WERI-Rb-1 (cell line): ENCODE measurements around the gene AQP2.

Source experiments
- DNase-seq: peaks from one replicate; pipeline ENCODE4 v3.0.0-alpha.2; 2020
- H3K27ac ChIP-seq: fragments of 250-450 bp; sonication (Bioruptor Pico); 2 replicates; pipeline ENCODE4 v1.5.1; 2020; ENCODE audit warnings: mild to moderate bottlenecking, moderate library complexity
- H3K27me3 ChIP-seq: fragments of 250-450 bp; sonication (Bioruptor Pico); 2 replicates; pipeline ENCODE4 v1.5.1; 2021; ENCODE audit warnings: mild to moderate bottlenecking, low read depth, moderate library complexity; ENCODE audit not compliant: insufficient read depth, severe bottlenecking
- H3K36me3 ChIP-seq: fragments of 250-450 bp; sonication (Bioruptor Pico); 2 replicates; pipeline ENCODE4 v1.5.1; 2020; ENCODE audit warnings: mild to moderate bottlenecking, moderate library complexity
- H3K4me3 ChIP-seq: 2 replicates; pipeline ENCODE4 v1.5.1; 2011; ENCODE audit warnings: low read depth, mild to moderate bottlenecking, control low read depth, low read length
- H3K9me3 ChIP-seq: fragments of 250-450 bp; sonication (Bioruptor Pico); 2 replicates; pipeline ENCODE4 v1.5.1; 2021; ENCODE audit warnings: mild to moderate bottlenecking, moderate library complexity; ENCODE audit not compliant: severe bottlenecking
- TF ChIP-seq, protein P1 (sequence below): IDR thresholded peaks from 2 replicates; pipeline ENCODE4 v1.5.1; 2011; ENCODE audit warnings: low read depth, mild to moderate bottlenecking, control low read depth, inconsistent platforms, low read length

AQP2 gene

DNA sequence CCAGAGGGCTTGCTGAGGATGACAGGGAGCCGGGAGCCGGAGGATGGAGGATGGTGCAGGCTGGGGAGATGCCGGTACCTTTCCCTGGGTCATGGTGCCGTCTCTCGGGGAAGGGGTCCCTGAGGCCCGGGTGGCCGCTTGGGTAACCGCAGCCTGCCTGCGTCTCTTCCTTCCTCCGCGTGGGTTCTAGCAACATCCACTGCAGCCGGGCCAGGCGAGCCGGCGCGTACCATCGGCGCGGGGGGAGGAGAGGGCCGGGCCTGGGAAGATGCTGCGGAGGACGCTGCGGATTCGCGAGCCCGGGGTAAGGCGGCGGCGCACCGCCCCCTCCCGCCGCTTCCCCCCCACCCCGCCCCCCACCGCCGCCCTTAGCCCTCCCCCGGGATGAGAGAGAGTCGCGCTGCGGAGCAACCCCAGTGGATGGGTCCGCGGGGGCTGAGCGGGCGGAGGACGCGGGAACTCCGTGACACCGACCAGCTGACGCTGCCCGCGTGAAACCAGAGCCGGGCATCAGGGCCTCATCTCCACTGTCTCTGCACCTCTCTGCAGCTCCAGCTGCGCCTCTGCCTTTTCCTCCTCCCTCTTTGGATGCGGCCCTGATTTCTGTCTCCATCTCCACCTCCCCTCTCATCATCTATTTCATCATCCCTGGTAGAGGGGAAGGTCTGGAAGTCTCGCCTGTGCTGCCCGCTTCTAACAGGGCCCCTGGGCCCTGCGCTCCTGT lies 46.7 kb upstream of the AQP2 start, which contains the start of gene FAIM2:
Gene FAIM2 (minus strand): TSS at position 201 of the 724 bp plus-strand sequence. CDS start 108 bp downstream, at position 93.
- TF ChIP-seq, protein P1, sequence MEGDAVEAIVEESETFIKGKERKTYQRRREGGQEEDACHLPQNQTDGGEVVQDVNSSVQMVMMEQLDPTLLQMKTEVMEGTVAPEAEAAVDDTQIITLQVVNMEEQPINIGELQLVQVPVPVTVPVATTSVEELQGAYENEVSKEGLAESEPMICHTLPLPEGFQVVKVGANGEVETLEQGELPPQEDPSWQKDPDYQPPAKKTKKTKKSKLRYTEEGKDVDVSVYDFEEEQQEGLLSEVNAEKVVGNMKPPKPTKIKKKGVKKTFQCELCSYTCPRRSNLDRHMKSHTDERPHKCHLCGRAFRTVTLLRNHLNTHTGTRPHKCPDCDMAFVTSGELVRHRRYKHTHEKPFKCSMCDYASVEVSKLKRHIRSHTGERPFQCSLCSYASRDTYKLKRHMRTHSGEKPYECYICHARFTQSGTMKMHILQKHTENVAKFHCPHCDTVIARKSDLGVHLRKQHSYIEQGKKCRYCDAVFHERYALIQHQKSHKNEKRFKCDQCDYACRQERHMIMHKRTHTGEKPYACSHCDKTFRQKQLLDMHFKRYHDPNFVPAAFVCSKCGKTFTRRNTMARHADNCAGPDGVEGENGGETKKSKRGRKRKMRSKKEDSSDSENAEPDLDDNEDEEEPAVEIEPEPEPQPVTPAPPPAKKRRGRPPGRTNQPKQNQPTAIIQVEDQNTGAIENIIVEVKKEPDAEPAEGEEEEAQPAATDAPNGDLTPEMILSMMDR = no peak
- no peaks in the 10 kb centered on the region for H3K36me3 ChIP-seq
- DNase-seq = no peak
- H3K27ac ChIP-seq = no peak within 1 kb of the TSS
- H3K4me3 ChIP-seq = peak within 1 kb of the TSS; percentile 13
- no peaks in the 10 kb centered on the region for H3K27me3 ChIP-seq
- no peaks in the 10 kb centered on the region for H3K9me3 ChIP-seq

- TF ChIP-seq, protein P1 = no peak
- H3K27me3 ChIP-seq = no peaks in the 10 kb centered on the region
- no peak overlapping the region for H3K27ac ChIP-seq
- no peaks in the 10 kb centered on the region for H3K9me3 ChIP-seq
- DNase-seq = no peak
- H3K36me3 ChIP-seq = no peaks in the 10 kb centered on the region
- no peak overlapping the region for H3K4me3 ChIP-seq
Measured at GRCh38 chr12:49904601-49905000, 45.9 kb upstream of the AQP2 start.

DNA sequence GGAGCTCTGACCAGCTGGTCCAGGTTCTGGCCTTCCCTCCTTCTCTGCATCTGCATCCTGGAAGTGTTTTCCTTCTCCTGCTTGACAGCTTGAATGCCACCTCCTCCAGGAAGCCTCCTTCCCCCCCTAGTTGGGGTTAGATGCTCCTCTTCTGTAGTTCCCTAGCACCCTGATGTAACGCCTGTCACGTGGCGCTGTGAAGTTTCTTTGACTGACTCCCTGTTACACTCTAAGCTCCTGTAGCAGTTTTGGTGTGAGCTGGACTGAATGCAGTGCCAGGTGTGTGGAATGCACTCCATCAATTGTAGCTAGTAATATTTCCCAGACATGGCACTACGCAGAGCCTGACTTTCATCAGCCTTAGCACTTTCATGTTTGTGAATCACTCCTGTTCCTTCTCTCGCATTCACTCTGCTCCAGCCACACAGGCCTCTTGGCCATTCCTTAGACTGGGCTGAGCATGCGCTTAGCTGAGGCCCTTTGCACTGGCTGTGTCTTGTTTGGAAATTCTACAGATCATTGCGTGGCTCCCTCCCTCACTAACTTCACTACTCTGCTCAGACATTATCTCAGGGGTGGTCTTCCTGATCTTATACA lies 44.7 kb upstream of the AQP2 start:
- Histone ChIP-seq H3K27me3 (no peaks in the 10 kb centered on the region), H3K27ac (no peak overlapping the region), H3K9me3 (no peaks in the 10 kb centered on the region), H3K4me3 (no peak overlapping the region), H3K36me3 (no peaks in the 10 kb centered on the region)
- TF ChIP-seq, protein P1 = no peak
- DNase-seq = no peak

DNA sequence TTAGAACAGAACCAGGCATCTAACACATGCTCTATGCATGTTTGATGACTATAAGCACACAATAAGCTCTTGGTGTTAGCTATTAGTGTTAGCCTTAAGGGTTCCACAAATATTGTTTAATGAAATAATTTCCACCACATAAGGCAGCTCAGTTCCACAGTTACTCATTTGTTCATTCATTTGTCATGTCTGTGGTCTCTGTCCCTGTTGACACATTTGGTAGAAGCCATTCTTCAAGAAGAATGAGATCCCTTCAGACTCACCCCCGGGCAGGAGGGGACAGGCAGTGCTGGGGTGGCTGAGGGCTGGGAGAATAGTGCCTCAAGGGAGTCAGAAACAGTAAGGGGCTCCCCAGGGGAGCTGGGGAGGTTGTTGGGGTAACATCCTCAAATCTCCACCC lies 43.2 kb upstream of the AQP2 start:
- DNase-seq = no peak
- no peak overlapping the region for H3K27ac ChIP-seq
- H3K9me3 ChIP-seq = no peaks in the 10 kb centered on the region
- TF ChIP-seq, protein P1 = no peak
- no peaks in the 10 kb centered on the region for H3K36me3 ChIP-seq
- no peaks in the 10 kb centered on the region for H3K27me3 ChIP-seq
- H3K4me3 ChIP-seq = no peak overlapping the region

GRCh38 chr12:49909356-49909755 lies 41.2 kb upstream of the AQP2 start:
- Histone ChIP-seq H3K27ac (no peak overlapping the region), H3K36me3 (no peaks in the 10 kb centered on the region), H3K4me3 (no peak overlapping the region), H3K27me3 (no peaks in the 10 kb centered on the region), H3K9me3 (no peaks in the 10 kb centered on the region)
- no peak for DNase-seq
- TF ChIP-seq, protein P1 = no peak
